Sciatic nerve (tissue), 2 donors: ENCODE measurements around the gene MYL5. TPM values are rescaled to one million over a fixed set of nuclear protein-coding genes. Genes with fewer than 3 reads are reported as not detected.

Experiments
- ATAC-seq: fragments of 200-7000 bp; cut with Tn5 transposase; one replicate; pipeline ENCODE4 v1.9.1; 2020; ENCODE audit warnings: mild to moderate bottlenecking, moderate library complexity
- DNase-seq: peaks from one replicate; pipeline ENCODE4 v3.0.0-alpha.2; 2020; ENCODE audit warnings: low spot score
- intact Hi-C: fragments of 100-400 bp; cut with DNase I; formaldehyde crosslinking; loops from one replicate; pipeline ENCODE4 v1.14.2; 2022
- total RNA-seq: library from RNA; stranded (reverse); fragmentation: NEBNext Ultra II Directional; extraction: Animal tissue kit (Norgen Biotek cat#: 25700); gene quantifications from one replicate; pipeline ENCODE4 v1.2.1, GENCODE V29; 2021
- donor health status: DM: no; HTN: no; CAD: no.
- donor health status: DM: no; HTN: no; CAD: no.

Gene MYL5, protein sequence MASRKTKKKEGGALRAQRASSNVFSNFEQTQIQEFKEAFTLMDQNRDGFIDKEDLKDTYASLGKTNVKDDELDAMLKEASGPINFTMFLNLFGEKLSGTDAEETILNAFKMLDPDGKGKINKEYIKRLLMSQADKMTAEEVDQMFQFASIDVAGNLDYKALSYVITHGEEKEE
- total RNA-seq = 14.6 TPM

DNA sequence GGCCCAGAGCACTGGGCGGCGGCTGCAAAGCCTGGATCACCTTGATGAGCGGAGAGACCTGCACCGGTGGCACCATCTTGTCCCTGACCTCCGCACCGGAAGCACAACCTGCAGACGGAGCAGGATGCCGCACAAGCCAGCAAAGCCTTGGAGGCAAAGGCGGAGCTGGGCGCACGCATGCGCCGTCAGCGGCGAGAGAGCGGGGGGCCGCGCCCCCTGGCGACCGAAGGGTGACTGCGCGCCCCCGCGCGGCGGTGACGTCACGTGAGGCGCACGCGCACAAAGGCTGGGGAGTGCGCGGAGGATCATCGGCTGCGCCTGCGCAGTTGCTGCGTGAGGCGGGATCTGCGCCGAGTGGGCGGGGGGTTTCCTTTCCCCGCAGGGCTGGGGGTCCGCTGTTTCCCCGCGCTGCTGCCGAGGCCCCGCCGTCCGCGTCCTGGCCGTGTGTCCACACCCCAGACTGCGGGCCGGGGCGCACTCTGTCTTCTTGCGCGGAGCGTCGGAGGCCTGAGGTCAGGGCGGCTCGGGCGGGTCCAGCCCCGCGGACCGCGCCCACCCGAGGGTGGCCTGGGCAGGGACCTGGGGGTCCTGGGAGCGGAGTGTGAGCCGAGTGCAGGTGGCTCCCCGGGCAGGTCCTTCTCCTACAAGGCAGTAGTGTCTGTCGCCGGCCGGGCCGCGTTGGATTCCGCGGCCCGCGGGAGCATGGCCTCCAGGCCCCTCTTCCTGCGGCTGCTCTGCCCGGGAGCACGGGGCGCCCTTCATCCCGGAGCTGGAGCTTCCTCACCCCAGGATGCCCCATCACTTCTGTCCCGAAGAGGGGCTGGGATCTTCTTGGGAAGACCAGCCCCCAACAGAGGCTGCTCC is at the start of gene MYL5, which contains the start of gene ATP5ME:
Gene MYL5 (plus strand): TSS at position 371 of the 864 bp plus-strand sequence. CDS start 3,485 bp downstream, outside the sequence.
Gene ATP5ME (minus strand): TSS at position 105 of the 864 bp plus-strand sequence. CDS start 29 bp downstream, at position 76.
- intact Hi-C loops = no loop called here
- DNase-seq (peak; percentile 98), ATAC-seq (peak; percentile 90)

DNA sequence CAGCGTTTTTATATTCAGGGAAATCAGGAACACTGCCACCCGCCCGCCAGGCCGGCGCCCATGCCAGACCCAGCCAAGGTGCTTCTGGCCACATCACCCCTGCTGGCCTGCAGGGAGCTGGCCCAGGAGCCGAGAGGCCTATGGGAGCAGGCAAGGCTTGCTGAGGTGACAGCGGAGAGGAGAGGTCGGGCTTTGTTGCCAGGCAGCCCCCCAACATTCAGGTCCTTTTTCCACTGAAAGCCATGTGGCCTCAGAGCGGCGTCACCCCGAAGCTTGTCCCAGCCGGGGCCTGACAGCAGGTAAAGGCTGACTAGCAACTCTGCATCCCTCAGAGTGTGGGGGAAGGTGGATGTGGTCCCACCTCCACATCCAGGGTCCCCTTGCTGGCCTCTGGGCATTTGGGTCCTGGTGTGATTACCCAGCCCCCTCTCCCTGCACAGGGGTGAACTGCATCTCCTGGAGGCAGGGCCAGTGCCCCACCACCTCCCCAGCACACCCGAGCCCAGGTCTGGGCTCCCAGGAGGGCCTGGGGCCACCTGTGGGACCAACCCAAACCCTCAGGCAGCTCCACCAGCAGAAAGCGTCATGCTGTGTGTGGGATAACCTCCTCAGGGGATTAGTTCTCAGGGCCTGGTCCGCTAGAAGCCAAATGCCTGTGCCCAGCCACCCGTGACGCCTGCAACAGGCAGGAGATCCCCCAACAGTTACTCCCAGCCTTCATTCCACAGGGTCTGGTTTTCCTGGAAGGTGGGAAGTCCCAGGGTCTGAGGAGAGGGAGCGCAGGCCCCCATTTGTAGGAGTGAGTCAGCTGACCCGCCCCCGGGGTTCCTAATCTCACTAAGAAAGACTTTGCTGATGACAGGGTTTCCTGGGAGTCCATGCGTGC is 49.4 kb upstream of the MYL5 start, which contains the start of gene PDE6B:
Gene PDE6B (plus strand): TSS at position 869 of the 886 bp plus-strand sequence. CDS start 54 bp downstream, outside the sequence.
- DNase-seq (no peak), ATAC-seq (no peak)
- intact Hi-C loops = no loop called here

DNA sequence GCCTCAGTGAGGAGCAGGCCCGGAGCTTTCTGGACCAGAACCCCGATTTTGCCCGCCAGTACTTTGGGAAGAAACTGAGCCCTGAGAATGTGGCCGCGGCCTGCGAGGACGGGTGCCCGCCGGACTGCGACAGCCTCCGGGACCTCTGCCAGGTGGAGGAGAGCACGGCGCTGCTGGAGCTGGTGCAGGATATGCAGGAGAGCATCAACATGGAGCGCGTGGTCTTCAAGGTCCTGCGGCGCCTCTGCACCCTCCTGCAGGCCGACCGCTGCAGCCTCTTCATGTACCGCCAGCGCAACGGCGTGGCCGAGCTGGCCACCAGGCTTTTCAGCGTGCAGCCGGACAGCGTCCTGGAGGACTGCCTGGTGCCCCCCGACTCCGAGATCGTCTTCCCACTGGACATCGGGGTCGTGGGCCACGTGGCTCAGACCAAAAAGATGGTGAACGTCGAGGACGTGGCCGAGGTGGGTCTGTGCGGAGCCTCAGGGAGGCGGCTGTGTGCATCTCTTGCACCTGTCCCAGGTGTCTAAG is 48.6 kb upstream of the MYL5 start:
- ATAC-seq = no peak
- intact Hi-C loops = no loop called here
- DNase-seq = no peak

DNA sequence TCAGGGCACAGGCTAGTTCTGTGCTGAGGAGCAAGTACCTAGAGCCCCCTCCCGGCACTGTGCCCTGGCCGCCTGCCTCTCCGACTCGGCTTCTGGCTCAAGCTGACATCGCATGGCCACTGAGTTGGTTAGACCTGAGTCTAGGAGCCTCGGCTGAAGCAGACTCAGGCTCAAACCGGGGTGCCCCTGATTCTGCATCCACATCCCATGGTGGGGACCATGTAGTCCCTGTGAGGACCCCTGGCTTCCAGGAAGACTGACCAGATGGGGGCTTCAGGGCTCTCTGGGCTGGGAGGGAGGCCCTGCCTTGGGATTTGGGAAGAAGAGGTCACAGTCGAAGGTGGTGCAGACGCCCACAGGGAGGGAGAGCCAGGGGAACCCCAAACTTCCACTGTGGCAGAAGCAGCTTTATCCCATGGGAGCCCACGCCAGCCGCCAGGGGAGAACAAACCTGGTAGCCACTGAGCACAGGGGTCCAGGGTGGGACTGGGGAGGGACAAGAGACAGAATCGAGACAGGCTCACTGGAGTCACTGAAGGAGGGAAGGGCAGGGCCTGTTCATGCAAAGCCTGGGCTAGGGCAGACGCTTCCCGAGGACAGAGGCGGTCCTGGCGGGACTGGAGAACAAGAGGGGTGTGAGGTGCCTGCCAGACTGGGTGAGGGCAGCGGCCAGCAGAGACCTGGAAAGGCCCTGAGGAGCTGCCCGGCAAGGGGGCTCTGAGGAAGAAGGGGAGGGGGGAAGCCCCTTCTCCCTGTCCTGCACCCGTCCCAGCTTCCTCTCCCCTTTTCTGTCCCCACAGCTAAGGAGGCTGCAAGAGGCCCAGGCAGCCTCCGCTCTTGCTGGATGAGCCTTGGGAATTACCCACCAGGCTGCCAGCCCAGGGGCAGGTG is 47.9 kb upstream of the MYL5 start:
- DNase-seq = no peak
- intact Hi-C loops = no loop called here
- no peak for ATAC-seq

DNA sequence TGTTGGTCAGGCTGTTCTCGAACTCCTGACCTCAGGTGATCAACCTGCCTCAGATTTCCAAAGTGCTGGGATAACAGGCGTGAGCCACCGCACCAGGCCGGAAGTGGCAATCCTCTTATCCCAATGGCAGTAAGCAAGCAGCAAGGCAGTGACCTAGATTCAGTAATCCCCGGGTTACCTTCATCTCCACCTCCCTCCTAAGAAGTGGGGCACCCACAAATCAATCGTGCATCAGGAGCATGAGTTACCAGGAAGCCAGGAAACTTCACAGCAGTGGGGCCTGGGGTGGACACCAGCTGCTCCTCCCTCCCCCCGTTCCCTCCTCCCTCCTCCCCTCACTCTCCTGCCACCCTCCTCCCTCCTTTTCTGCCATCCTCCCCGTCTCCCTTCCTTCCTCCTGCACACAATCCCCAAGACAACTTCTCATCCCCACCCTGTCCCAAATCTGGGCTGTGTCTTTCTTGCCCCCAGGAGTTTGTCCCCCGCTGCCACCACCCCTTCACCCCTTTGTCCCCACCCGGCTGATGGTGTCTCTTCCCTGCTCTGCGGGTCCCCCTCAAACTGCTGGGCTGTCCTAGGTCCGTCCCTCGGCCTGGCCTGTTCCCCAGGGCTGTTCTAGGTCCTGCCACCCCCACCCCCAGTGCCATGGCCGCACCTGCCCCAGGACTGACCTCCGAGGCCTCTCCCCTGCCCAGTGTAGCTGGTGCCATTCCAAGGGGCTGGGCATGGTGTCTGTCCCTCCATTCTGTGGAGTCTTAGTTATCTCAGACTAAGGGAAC is 46.8 kb upstream of the MYL5 start:
- no peak for ATAC-seq
- DNase-seq = no peak
- intact Hi-C loops = no loop called here

DNA sequence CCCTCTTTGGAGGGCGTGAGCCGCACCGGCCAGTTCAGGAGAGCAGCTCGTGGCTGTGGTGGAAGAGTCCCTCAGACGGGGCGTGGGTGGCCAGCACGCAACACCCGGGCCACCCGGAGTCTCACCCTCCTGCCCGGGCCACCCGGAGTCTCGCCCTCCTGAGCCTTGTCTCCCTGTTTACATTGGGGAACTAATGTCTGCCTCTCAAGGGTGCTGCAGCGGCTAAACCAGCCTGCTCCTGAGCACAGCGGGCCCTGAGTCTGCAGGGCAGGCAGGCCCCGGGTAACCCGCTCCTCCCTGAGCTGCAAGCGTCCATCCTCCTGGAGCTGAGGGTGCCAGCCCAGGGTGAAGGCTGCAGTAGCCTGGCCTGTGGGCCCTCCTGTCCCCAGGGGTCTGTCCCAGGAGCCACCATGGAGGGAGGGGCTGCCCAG is 46.0 kb upstream of the MYL5 start:
- intact Hi-C loops = no loop called here
- no peak for ATAC-seq
- peak; percentile 31 for DNase-seq

DNA sequence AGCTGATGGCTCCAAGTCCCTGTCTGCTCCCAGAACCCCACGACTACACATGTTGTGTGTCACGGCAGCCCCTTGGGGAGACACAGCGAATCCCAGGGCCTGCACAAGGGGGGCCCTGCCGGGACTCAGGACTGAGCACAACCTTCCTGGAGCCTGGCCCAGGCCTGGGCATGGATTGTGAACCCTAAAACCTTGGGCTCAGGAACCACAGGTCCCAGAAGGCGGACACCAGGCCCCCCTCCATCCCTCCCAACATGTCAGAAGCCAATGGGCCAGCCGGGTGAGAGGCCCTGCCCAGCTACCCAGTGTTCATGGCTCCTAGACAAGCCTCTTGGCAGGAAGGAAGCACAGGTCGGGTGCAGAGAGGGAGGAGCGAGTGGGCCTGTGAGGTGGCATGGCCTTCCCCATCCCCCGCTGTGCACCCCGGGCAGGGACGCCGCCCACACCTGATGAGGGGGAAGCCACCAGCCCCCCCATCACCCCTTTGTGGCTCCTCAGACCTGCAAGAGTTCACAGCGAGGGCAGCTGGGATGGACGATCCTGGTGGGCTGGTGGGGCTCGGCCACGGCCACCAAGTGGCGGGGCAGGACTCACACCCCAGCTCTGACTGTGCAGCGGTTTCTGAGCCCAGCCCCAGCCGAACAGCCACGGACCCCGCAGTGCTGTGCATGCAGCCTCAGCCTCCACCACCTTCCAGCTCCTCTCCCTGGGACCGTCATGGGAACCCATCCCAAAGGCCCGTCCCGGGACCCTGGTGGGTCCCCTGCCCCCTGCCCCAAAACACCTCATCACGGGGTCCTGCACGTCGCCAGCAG is 45.3 kb upstream of the MYL5 start:
- intact Hi-C loops = no loop called here
- ATAC-seq (no peak), DNase-seq (no peak)

DNA sequence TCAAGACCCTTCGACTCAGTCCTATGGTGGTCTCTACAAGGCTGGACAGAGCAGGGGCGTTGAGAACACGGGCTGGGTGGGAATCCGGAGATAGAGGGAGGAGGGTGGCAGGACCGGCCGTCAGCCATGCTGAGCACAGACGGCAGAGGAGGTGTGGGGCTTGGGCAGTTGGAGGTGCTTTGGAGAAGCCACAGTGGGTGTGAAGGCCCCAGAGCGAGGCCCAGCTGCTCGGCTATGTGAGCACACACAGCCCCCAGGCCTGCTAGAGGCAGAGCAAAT is 44.8 kb upstream of the MYL5 start:
- ATAC-seq (no peak), DNase-seq (no peak)
- intact Hi-C loops = no loop called here

DNA sequence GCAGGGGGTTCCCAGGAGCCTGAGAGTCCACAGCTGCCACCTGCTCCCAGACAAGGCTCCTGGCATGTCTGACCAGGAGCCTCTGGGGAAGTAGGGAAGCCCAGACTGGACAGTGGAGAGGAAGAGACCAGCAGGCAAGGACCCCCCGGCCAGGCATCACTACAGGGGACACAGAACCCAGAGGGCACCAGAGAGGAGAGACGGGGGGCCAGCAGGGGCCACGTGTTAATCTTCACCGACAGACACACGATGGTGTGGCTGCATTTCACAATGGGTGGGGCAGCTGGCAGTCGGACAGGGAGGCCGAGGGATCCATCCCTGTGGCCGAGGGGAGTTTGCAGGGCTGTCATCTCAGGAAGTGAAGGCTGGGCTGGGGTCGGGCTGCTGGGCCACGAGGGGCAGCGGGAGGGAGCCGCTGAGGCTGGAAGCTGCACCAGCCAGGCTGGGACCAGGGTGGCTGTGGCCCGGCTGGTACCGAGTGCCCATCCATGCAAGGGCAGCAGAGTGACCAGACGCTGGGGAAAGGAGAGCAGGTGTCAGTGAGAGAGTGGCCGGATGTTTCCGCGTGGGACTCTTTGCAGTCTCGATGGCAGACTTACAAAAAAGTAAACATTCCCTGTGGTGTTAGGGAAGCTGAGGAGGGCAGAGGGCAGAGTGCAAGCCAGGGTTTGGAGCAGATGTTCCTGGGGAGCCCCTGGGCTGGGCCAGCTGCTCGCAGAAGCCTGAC is 44.3 kb upstream of the MYL5 start:
- no peak for DNase-seq
- intact Hi-C loops = no loop called here

DNA sequence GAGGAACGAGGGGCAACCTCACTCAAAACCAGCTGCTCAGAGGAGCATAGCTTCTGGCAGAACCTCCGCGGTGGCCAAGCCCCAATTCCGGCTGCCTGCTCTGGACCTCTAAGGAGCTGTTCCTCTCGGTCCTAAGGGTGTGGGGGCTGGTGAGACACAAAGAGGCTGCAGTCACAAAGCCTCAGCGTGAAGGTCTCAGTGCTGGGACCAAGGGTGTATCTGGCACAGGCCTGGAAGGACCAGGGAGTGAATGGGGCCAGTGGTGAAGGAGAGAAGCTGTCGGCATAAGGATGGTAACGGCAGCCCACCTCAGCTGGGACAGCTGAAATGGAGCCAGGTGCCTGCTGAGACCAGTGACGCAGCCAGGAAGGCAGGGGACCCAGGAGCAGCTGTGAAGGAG is 43.7 kb upstream of the MYL5 start:
- intact Hi-C loops = no loop called here
- DNase-seq (no peak), ATAC-seq (no peak)

More for the DNA sequence above, 44.3 kb upstream of the MYL5 start:
- ATAC-seq = no peak

DNA sequence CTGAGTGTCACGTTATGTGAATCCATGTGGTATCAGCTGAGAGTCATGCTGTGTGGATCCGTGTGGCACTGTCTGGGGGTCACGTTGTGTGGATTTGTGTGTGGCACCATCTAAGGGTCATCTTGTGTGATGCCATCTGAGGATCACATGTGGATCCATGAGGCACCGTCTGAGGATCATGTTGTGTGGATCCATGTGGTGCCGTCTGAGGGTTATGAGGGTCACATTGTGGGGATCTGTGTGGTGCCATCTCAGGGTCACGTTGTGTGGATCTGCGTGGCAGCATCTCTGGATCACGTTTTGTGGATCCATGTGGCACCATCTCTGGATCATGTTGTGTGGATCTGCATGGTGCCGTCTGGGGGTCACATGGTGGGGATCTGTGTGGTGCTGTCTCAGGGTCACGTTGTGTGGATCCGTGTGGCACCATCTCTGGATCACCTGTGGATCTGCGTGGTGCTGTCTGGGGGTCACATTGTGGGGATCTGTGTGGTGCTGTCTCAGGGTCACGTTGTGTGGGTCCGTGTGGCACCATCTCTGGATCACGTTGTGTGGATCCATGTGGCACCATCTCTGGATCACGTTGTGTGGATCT is 42.0 kb upstream of the MYL5 start:
- ATAC-seq (no peak), DNase-seq (no peak)
- intact Hi-C loops = no loop called here

DNA sequence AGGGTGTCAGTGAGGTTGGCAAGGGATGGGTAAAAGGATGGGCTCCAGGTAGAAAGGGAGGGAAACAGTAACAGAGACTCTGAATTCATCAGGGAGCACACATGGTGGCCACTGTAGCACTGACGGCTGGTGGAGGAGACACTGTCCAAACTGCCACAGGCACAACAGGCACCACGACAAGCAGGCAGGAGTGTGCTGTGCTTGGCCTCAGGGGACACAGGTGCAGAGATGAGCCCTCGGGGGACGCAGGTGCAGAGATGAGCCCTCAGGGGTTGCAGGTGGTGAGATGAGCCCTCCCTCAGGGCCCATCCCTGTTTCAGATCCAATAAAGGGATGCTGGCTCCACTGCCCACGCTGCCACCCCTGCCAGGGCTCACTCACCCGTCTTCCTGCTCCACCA is 41.4 kb upstream of the MYL5 start:
- DNase-seq (no peak), ATAC-seq (no peak)

DNA sequence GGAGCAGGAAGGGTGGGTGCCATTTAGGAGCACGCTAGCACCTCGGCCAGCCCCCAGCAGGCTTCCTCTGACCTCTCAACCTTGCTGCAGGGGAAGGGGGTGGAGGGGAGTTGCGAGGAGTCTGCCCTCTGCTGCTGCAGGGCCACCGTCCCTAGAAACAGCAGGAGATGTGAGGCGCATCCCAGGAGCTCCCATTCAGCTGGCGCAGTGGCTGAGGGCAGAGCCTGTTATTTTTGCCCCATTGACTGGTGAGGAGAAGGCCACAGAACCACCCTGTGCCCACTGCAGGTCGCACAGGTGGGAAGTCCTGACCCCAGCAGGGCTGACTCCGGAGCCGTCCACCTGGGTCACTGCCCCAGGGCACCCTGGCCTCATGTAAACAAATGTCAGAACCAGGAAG is 40.9 kb upstream of the MYL5 start:
- ATAC-seq (no peak), DNase-seq (no peak)
- intact Hi-C loops = no loop called here

More for the DNA sequence above, 41.4 kb upstream of the MYL5 start:
- intact Hi-C loops = no loop called here

DNA sequence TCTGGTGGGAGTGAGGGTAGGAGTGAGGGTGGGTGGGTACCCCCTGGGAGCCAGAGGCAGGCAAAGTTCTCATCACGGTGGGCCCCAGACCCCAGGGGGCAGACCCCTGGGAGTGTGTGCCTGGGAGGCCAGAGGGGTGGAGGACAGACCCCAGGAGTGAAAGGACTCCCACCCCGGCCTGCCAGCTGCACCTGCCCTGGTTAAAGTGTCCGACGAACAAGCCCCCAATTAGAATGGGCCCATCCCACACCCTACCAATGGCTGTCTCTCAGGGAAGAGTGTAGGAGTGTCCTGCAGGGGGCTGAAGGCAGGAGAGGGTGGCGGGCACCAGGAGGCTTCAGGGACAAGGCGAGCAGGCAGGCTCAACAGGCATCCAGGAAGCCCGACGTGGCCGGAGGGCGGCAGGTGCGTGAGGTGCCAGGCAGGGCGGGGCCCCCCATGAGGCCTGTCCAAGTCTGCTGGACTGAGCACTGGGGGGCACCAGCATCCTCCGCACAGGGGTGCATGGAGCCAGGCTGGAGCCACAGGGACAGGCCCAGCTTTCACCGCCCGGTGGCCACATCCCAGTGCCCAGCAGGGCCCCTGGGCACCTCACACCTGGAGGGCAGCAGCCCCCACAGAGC is 40.3 kb upstream of the MYL5 start:
- no peak for DNase-seq
- intact Hi-C loops = no loop called here
- ATAC-seq = no peak

DNA sequence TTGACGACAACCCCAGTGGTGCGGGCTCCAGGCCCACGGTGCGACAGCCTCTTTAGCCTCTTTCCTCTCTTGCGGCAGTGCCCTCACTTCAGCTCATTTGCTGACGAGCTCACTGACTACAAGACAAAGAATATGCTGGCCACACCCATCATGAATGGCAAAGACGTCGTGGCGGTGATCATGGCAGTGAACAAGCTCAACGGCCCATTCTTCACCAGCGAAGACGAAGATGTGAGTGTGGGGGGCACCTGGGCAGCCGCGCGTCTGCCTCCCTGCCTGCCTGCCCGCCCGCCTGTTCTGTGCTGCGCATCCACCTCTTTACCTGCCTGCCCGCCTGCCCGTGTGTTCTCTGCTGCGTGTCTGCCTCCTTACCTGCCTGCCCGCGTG is 39.8 kb upstream of the MYL5 start:
- intact Hi-C loops = no loop called here
- no peak for DNase-seq
- ATAC-seq = no peak
